GM20000 (cell line): ENCODE data around the gene SLC6A4.

Experiments
- DNase-seq: peaks from one replicate; pipeline ENCODE4 v3.0.0; 2012; ENCODE audit warnings: low spot score
- CTCF ChIP-seq: IDR thresholded peaks from 2 replicates; pipeline ENCODE4 v1.5.1; 2012; ENCODE audit warnings: mild to moderate bottlenecking, control low read depth; ENCODE audit errors: extremely low read depth, missing control alignments

SLC6A4 gene

GRCh38 chr17:30267625-30268024 lies 32.1 kb upstream of the SLC6A4 start:
- no peak for TF ChIP-seq CTCF
- DNase-seq, result no peak

GRCh38 chr17:30263552-30264333 lies 28.2 kb upstream of the SLC6A4 start:
- no peak for DNase-seq
- no peak for TF ChIP-seq CTCF

GRCh38 chr17:30256756-30257506 lies 21.4 kb upstream of the SLC6A4 start:
- DNase-seq, result no peak
- TF ChIP-seq CTCF, result no peak

GRCh38 chr17:30254150-30254549 lies 18.7 kb upstream of the SLC6A4 start:
- no peak for DNase-seq
- TF ChIP-seq CTCF, result no peak

GRCh38 chr17:30253312-30253711 lies 17.8 kb upstream of the SLC6A4 start:
- DNase-seq, result no peak
- no peak for TF ChIP-seq CTCF

GRCh38 chr17:30251931-30252330 lies 16.4 kb upstream of the SLC6A4 start:
- no peak for DNase-seq
- no peak for TF ChIP-seq CTCF

- DNase-seq, result no peak
- no peak for TF ChIP-seq CTCF
Observed at GRCh38 chr17:30249460-30249859, 14.0 kb upstream of the SLC6A4 start.
